Stimulated activated CD4-positive, alpha-beta T cell treated with anti-CD3 and anti-CD28 coated beads, Interleukin-1b, Interleukin-23, amount 100 ng/mL, for 4 hours (primary cell): Measurements from ENCODE around the gene CBX8.
"Not testable (repeated sequence)": the region's sequence is repeated elsewhere in the genome, so short reads cannot be mapped to it uniquely, and the experiment has no call there.

Experiments used
- DNase-seq, 2 donors: peaks; one replicate each; pipeline ENCODE4 v3.0.0-alpha.2; 2020; ENCODE audit warnings: low read depth in 2 of 2

Gene CBX8

GRCh38 chr17:79779084-79779529 lies 17.8 kb downstream of the CBX8 start:
- DNase-seq, result no peak

DNA sequence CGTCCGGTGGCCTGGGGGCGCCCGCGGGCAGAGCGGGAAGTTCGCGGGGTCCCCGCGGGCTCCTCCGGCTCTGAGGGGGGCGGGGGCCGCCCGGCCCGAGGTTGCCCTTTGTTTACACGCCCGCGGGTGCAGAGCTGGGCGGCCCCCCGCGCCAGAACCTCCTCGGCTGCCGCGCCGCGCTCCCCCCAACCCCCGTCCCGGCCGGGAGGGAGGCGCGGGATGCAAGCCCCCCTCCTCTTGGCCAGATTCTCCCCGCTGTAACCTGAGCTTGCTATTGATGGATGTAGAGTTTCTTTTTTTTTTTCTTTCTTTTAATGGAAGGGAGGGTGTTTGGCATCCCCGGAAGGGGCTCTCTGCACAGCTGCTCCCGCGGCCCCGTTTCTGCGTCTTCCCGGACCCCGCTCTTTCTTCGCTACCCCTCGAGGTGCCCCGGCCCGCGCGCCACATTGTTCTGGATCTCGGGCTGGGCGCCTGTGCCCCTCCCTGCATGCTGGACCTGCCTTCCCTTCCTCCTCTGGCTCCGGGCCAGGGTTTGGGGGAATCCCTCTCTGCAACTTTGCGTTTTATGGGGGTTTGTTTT lies 18.3 kb downstream of the CBX8 start:
- no peak for DNase-seq

GRCh38 chr17:79777894-79778503 lies 18.9 kb downstream of the CBX8 start, which contains the start of gene CBX2:
TSS of gene CBX2 (plus strand) at chr17:79778148. CDS start at chr17:79778236, 88 bp downstream.
- DNase-seq, result peak; percentile 76 to 86

GRCh38 chr17:79777120-79777893 lies 19.6 kb downstream of the CBX8 start:
- DNase-seq, result no peak

DNA sequence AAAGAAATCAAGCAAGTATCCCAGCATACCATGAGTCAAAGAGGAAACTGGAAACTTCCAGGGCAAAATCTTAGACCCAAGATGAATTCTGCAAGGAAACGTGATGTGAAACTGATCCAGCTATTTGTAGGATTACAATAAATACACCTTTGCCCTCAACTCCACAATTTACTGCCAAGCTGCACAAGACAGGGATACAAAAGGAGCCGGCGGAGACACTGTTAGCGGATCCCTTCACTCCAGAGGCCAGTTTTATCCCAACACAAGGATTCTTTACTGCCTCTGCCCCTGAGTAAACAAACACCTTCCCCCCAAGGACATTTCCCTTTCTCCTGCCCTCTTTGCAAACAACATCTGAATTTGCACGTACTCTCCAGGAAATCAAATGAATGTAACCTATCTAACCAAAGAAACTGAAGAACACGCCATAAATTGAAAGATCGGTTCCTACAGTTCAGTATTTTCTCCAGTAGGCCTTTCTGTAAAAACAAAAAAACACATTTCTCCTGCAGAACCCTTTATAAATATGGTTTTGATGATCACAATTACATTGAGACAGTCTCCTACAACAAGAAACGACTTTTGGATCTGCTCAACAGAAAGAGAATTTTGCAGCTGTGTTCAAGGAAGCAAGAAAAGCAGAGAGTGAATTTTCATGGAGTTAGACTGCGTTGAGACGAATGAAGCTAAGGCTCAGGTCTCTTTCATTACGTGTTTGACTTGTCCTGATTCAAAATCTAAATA lies 20.3 kb downstream of the CBX8 start:
- DNase-seq, result no peak

DNA sequence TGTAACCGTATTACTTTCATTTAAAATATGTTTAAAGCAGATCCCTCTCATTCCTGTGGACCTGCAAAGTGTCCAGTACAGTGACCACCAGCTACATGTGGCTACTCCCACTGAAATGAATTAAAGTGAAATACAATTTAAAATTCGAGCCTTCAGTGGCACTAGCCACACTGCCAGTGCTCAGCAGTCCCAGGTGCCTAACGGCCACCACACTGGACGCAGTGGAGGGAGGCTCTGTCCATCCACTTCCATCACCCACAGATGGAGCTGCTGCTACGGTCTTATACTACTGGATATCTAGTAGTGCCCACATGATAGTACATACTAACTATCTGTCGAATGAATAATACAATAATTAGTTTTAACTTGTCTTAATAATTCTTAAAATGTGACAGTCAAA lies 21.2 kb downstream of the CBX8 start:
- no peak for DNase-seq

GRCh38 chr17:79774561-79774975 lies 22.3 kb downstream of the CBX8 start:
- DNase-seq, result no peak

- not testable (repeated sequence) for DNase-seq
Observed at GRCh38 chr17:79772726-79773125, 24.2 kb downstream of the CBX8 start.

GRCh38 chr17:79771276-79771675 lies 25.6 kb downstream of the CBX8 start:
- DNase-seq, result no peak

- no peak for DNase-seq
Observed at GRCh38 chr17:79769570-79770506, 27.0 kb downstream of the CBX8 start.

DNA sequence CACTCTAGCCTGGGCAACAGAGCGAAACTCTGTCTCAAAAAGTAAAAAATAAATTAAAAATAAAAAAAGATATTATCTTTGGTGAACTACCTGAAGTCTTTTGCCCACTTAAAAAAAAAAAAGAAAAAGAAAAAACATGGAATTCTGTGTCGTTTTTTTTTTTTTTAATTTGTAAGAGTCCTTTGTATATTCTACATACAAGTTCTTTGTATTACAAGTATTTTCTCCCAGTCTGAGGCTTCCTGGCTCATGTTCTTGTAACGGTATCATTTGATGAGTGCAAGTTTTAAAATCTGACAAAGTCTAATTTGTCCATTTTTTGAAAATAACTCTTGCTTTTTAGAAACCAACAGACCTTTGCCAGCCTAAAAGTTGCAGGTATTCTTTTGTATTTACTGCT lies 31.2 kb downstream of the CBX8 start:
- DNase-seq, result no peak

- no peak for DNase-seq
Observed at GRCh38 chr17:79761894-79762589, 34.8 kb downstream of the CBX8 start.

DNA sequence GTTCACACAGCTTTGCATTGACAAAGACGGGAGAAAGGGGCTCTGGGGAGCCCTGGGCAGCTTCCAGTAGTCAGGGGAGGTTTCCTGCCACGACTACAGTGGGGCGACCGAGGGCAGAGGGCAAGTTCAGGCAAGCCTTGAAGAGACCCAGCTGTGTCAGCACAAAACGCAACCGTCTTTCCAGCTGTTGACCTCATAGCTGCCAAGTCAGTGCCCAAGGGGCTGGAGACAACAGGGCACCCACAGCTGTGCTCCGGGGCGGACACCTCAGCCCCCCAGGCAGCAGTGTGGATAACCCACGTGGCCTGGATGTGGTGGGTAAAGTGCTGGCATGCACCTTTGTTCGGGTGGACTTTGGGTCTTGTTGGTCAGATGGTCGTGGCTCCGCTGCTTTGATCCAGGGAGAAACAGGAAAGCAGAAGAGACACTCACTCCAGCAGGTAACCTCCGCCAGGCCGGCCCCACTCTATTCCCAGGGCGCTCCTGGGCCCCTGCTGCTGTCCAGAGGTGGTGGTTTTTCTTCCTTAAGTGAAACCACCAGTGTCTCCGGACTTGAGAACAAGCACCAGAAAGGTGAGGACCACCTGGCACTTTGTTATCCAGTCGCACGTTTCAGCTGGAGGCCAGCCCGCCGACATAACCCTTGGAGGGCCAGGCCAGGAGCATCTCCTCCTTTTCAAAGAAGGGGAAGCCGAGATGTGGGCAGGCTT lies 36.5 kb downstream of the CBX8 start:
- no peak for DNase-seq

- no peak for DNase-seq
Observed at GRCh38 chr17:79758271-79758670, 38.6 kb downstream of the CBX8 start.

- no peak for DNase-seq
Observed at GRCh38 chr17:79757140-79757745, 39.6 kb downstream of the CBX8 start.

DNA sequence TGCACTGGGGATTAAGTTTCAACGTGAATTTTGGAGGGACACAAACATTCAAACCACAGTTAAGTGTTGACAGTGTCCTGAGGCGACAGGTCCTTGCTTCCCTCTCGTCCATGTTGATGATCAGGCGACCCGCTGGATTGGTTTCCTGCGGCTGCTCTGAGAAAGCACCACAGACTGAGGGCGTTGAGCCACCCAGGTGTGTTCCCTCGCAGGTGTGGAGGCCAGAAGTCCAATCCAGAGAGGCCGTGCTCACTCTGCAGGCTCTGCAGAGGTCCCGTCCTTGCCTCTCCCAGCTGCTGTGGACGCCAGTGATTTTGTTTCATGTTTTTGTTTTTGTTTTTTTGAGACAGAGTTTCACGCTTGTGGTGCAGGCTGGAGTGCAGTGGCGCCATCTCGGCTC lies 41.3 kb downstream of the CBX8 start:
- no peak for DNase-seq

DNA sequence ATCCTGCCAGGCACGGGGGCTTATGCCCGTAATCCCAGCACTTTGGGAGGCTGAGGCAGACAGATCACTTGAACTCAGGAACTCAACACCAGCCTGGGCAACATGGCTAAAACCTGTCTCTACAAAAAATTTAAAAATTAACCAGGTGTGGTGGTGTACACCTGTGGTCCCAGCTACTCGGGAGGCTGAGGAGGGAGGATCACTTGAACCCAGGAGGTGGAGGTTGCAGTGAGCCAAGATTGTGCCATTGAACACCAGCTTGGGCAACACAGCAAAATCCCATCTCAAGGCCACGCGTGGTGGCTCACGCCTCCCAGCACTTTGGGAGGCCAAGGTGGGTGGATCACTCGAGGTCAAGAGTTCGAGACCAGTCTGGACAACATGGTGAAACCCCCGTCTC lies 42.0 kb downstream of the CBX8 start:
- not testable (repeated sequence) for DNase-seq

GRCh38 chr17:79754370-79754769 lies 42.5 kb downstream of the CBX8 start:
- DNase-seq, result no peak

GRCh38 chr17:79752175-79752574 lies 44.7 kb downstream of the CBX8 start:
- no peak for DNase-seq
